Vagina (tissue), 2 donors: Measurements from ENCODE around the gene NOA1. TPM values are rescaled to one million over a fixed set of nuclear protein-coding genes. Genes with fewer than 3 reads are reported as not detected.

Source experiments
- DNase-seq, 2 donors: peaks; one replicate each; pipeline ENCODE4 v3.0.0-alpha.2; 2017; ENCODE audit errors: extremely low spot score in 2 of 2
- H3K27ac ChIP-seq: fragments of 200-600 bp; sonication (generic); one replicate; pipeline ENCODE4 v1.5.1; 2019
- H3K27me3 ChIP-seq: fragments of 200-600 bp; sonication (generic); one replicate; pipeline ENCODE4 v1.5.1; 2019
- H3K36me3 ChIP-seq, 2 donors: fragments of 200-600 bp; sonication (generic); one replicate each; pipeline ENCODE4 v1.5.1; 2017 to 2019
- H3K4me1 ChIP-seq: fragments of 200-600 bp; sonication (generic); one replicate; pipeline ENCODE4 v1.5.1; 2019
- H3K4me3 ChIP-seq, 2 donors: fragments of 200-600 bp; sonication (generic); 1 replicate in 1 of 2; 2 replicates in 1 of 2; pipeline ENCODE4 v1.5.1; 2016 to 2019
- H3K9me3 ChIP-seq: fragments of 200-600 bp; sonication (generic); one replicate; pipeline ENCODE4 v1.5.1; 2019
- CTCF ChIP-seq, 3 experiments: fragments of 450-650 bp in 2 of 3; fragments of 200-600 bp in 1 of 3; sonication (generic) in 1 of 3; IDR thresholded peaks; one replicate each; pipeline ENCODE4 v1.5.1; 2017 to 2019; ENCODE audit warnings: antibody characterized with exemption in 3 of 3, mild to moderate bottlenecking in 2 of 3, moderate library complexity in 2 of 3
- POLR2A ChIP-seq, 2 donors: fragments of 450-650 bp; IDR thresholded peaks; one replicate each; pipeline ENCODE4 v1.6.1; 2017; ENCODE audit warnings: antibody characterized with exemption in 2 of 2, mild to moderate bottlenecking in 2 of 2, moderate library complexity in 2 of 2
- POLR2AphosphoS5 ChIP-seq, 2 donors: sonication (generic); formaldehyde crosslinking; IDR thresholded peaks; one replicate each; pipeline ENCODE4 v1.9.0; 2017; ENCODE audit warnings: antibody characterized with exemption in 2 of 2, mild to moderate bottlenecking in 2 of 2, low read depth in 1 of 2; ENCODE audit not compliant: insufficient read depth in 1 of 2
- intact Hi-C: fragments of 100-400 bp; cut with DNase I; formaldehyde crosslinking; loops from one replicate; pipeline ENCODE4 v1.15.1; 2023
- total RNA-seq: library from RNA; depleted of rRNA; stranded (reverse); fragments of >200 nt; gene quantifications from one replicate; pipeline ENCODE4 v1.2.3, GENCODE V29; 2016

NOA1 gene
- total RNA-seq, 1 donor from 2014 or later, result 25.3 TPM

GRCh38 chr4:56976283-56976836 is 1.0 kb downstream of the NOA1 start:
- intact Hi-C loops, result loop anchor here (5.0 kb wide), 1 partner anchor 69 kb away; the partner anchor contains the start of gene REST
- Histone ChIP-seq H3K9me3 (no peaks in the 10 kb centered on the region), H3K36me3 (peaks cover 8 to 34% of the 10 kb centered on the region in 2 donors), H3K27ac (peak overlapping the region; percentile 91), H3K4me1 (peaks cover 47% of the 10 kb centered on the region), H3K27me3 (no peaks in the 10 kb centered on the region), H3K4me3 (peak overlapping the region; percentile 75 to 82)
- TF ChIP-seq POLR2A (IDR thresholded peaks at IDR 0.05) (no peak), CTCF (IDR thresholded peaks at IDR 0.05) (no peak), POLR2AphosphoS5 (IDR thresholded peaks at IDR 0.05; ENCODE audit: insufficient read depth in 1 of 2, low read depth in 1 of 2) (no peak)
- peak in 1 of 2 donors; percentile 84 for DNase-seq

GRCh38 chr4:56973336-56973735 is 4.1 kb downstream of the NOA1 start:
- no peaks in the 10 kb centered on the region for H3K9me3 ChIP-seq
- TF ChIP-seq POLR2A (IDR thresholded peaks at IDR 0.05) (no peak), CTCF (IDR thresholded peaks at IDR 0.05) (no peak)
- intact Hi-C loops, result no loop called here
- H3K4me3 ChIP-seq, result no peak overlapping the region
- no peak for DNase-seq
- peaks cover 24% of the 10 kb centered on the region for H3K4me1 ChIP-seq
- no peaks in the 10 kb centered on the region for H3K27me3 ChIP-seq
- no peak overlapping the region for H3K27ac ChIP-seq
- peaks cover 8 to 61% of the 10 kb centered on the region in 2 donors for H3K36me3 ChIP-seq

GRCh38 chr4:56972809-56973208 is 4.6 kb downstream of the NOA1 start:
- TF ChIP-seq POLR2AphosphoS5 (IDR thresholded peaks at IDR 0.05; ENCODE audit: insufficient read depth in 1 of 2, low read depth in 1 of 2), result no peak
- TF ChIP-seq CTCF (IDR thresholded peaks at IDR 0.05), result no peak
- no peak for TF ChIP-seq POLR2A (IDR thresholded peaks at IDR 0.05)
- H3K9me3 ChIP-seq, result no peaks in the 10 kb centered on the region
- peaks cover 8 to 66% of the 10 kb centered on the region in 2 donors for H3K36me3 ChIP-seq
- no peaks in the 10 kb centered on the region for H3K27me3 ChIP-seq
- no peak overlapping the region for H3K4me3 ChIP-seq
- DNase-seq, result no peak
- intact Hi-C loops, result no loop called here
- no peak overlapping the region for H3K27ac ChIP-seq
- H3K4me1 ChIP-seq, result peaks cover 24% of the 10 kb centered on the region

GRCh38 chr4:56972389-56972788 is 5.0 kb downstream of the NOA1 start:
- no peak overlapping the region for H3K4me3 ChIP-seq
- H3K36me3 ChIP-seq, result peaks cover 8 to 70% of the 10 kb centered on the region in 2 donors
- no peaks in the 10 kb centered on the region for H3K9me3 ChIP-seq
- H3K4me1 ChIP-seq, result peaks cover 24% of the 10 kb centered on the region
- H3K27me3 ChIP-seq, result no peaks in the 10 kb centered on the region
- no peak overlapping the region for H3K27ac ChIP-seq
- no peak for TF ChIP-seq POLR2A (IDR thresholded peaks at IDR 0.05)
- TF ChIP-seq CTCF (IDR thresholded peaks at IDR 0.05), result no peak
- no peak for TF ChIP-seq POLR2AphosphoS5 (IDR thresholded peaks at IDR 0.05; ENCODE audit: insufficient read depth in 1 of 2, low read depth in 1 of 2)
- no peak for DNase-seq
- intact Hi-C loops, result no loop called here

- Histone ChIP-seq H3K27me3 (no peaks in the 10 kb centered on the region), H3K4me3 (no peak overlapping the region), H3K4me1 (peaks cover 19% of the 10 kb centered on the region), H3K9me3 (no peaks in the 10 kb centered on the region), H3K36me3 (peaks cover 8 to 78% of the 10 kb centered on the region in 2 donors), H3K27ac (no peak overlapping the region)
- DNase-seq, result no peak
- TF ChIP-seq CTCF (IDR thresholded peaks at IDR 0.05) (no peak), POLR2A (IDR thresholded peaks at IDR 0.05) (no peak)
- intact Hi-C loops, result no loop called here
Observed at GRCh38 chr4:56971383-56971782, 6.0 kb downstream of the NOA1 start.
